B cell (primary cell): ENCODE measurements around the gene HDGF. TPM values are rescaled to one million over a fixed set of nuclear protein-coding genes. Genes with fewer than 3 reads are reported as not detected.
A peak's percentile ranks its signal among the peaks of the same experiment; 100 is the strongest.

Experiments
- ATAC-seq: fragments of 200-7000 bp; cut with Tn5 transposase; one replicate; pipeline ENCODE4 v1.10.0; 2021; ENCODE audit warnings: low read depth, mild to moderate bottlenecking, moderate number of reproducible peaks, moderate library complexity
- CTCF ChIA-PET: fragments of 350-600 bp; sonication (Branson Sonifier 250); formaldehyde crosslinking; loops from one replicate; lab custom pipeline; 2021; ENCODE audit warnings: antibody characterized with exemption, inconsistent platforms; lab: Charles Lee
- POLR2A ChIA-PET: fragments of 350-600 bp; sonication (Branson Sonifier 250); formaldehyde crosslinking; loops from one replicate; lab custom pipeline; 2021; ENCODE audit warnings: antibody characterized with exemption; lab: Charles Lee
- DNase-seq: peaks from one replicate; pipeline ENCODE4 v3.0.0; 2013
- H2AFZ ChIP-seq: 2 replicates; pipeline ENCODE4 v1.6.1; 2012; ENCODE audit warnings: mild to moderate bottlenecking, low read depth, low read length; ENCODE audit not compliant: insufficient read depth, poor library complexity, severe bottlenecking
- H3K27ac ChIP-seq, 2 donors: 1 replicate in 1 of 2; 2 replicates in 1 of 2; pipeline ENCODE4 v1.5.1; 2012 to 2013; ENCODE audit warnings: low read length in 2 of 2, mild to moderate bottlenecking in 2 of 2, moderate library complexity in 1 of 2
- H3K27me3 ChIP-seq, 4 experiments: fragments of 200-600 bp in 1 of 4; sonication (generic) in 1 of 4; replicated peaks in 1 of 4; 1 replicate in 2 of 4; 2 replicates in 2 of 4; pipeline versions ENCODE4 v1.6.1 to v1.7.0; 2013 to 2016; ENCODE audit warnings: low read length in 3 of 4, mild to moderate bottlenecking in 2 of 4, mixed read lengths in 1 of 4, moderate library complexity in 1 of 4; ENCODE audit not compliant: insufficient read depth in 4 of 4, control insufficient read depth in 3 of 4; ENCODE audit errors: control extremely low read depth in 1 of 4
- H3K36me3 ChIP-seq, 2 experiments: replicated peaks in 1 of 2; 1 replicate in 1 of 2; 2 replicates in 1 of 2; pipeline versions ENCODE4 v1.6.1 to v1.7.1; 2013; ENCODE audit warnings: low read length in 1 of 2; ENCODE audit not compliant: insufficient read depth in 2 of 2, control insufficient read depth in 1 of 2; ENCODE audit errors: control extremely low read depth in 1 of 2, extremely low read depth in 1 of 2
- H3K4me1 ChIP-seq, 2 donors: fragments of 200-600 bp in 1 of 2; sonication (generic) in 1 of 2; 1 replicate in 1 of 2; 2 replicates in 1 of 2; pipeline versions ENCODE4 v1.5.1 to v1.6.1; 2013 to 2017; ENCODE audit warnings: low read length in 2 of 2; ENCODE audit not compliant: control insufficient read depth in 2 of 2, insufficient read depth in 2 of 2
- H3K4me2 ChIP-seq: replicated peaks from 2 replicates; pipeline ENCODE3; 2012; ENCODE audit warnings: mild to moderate bottlenecking, low read depth, low read length; ENCODE audit not compliant: poor library complexity, severe bottlenecking
- H3K4me3 ChIP-seq, 5 experiments: fragments of 200-600 bp in 1 of 5; sonication (generic) in 1 of 5; 1 replicate in 3 of 5; 2 replicates in 2 of 5; pipeline versions ENCODE4 v1.5.1 to v1.7.0; 2011 to 2016; ENCODE audit warnings: low read length in 4 of 5, mild to moderate bottlenecking in 4 of 5, low read depth in 2 of 5, control low read depth in 1 of 5, moderate library complexity in 1 of 5; ENCODE audit not compliant: insufficient read depth in 1 of 5; ENCODE audit errors: control extremely low read depth in 1 of 5, extremely low read depth in 1 of 5
- H3K79me2 ChIP-seq: fragments of 200-600 bp; sonication (generic); one replicate; pipeline ENCODE4 v1.6.0; 2016; ENCODE audit warnings: low read length; ENCODE audit not compliant: control insufficient read depth, insufficient read depth
- H3K9ac ChIP-seq: fragments of 200-600 bp; sonication (generic); 2 replicates; pipeline ENCODE4 v1.6.1; 2017; ENCODE audit warnings: mild to moderate bottlenecking, low read length, moderate library complexity
- H3K9me3 ChIP-seq, 3 donors: one replicate each; pipeline versions ENCODE4 v1.6.1 to v1.7.1; 2013; ENCODE audit warnings: low read length in 2 of 3; ENCODE audit not compliant: control insufficient read depth in 2 of 3, insufficient read depth in 1 of 3; ENCODE audit errors: control extremely low read depth in 1 of 3
- H4K20me1 ChIP-seq: 2 replicates; pipeline ENCODE4 v1.6.0; 2012; ENCODE audit warnings: mild to moderate bottlenecking, low read length; ENCODE audit not compliant: insufficient read depth, control insufficient read depth, poor library complexity, severe bottlenecking
- H3K27ac Mint-ChIP-seq: one replicate; pipeline ENCODE4 v1.8.0; 2021; ENCODE audit warnings: mixed read lengths
- H3K27me3 Mint-ChIP-seq: one replicate; pipeline ENCODE4 v1.8.0; 2021; ENCODE audit warnings: mixed read lengths
- H3K4me1 Mint-ChIP-seq: one replicate; pipeline ENCODE4 v1.8.0; 2021; ENCODE audit warnings: mixed read lengths
- H3K4me3 Mint-ChIP-seq: one replicate; pipeline ENCODE4 v1.8.0; 2021; ENCODE audit warnings: mixed read lengths
- H3K9me3 Mint-ChIP-seq: one replicate; pipeline ENCODE4 v1.8.0; 2022; ENCODE audit warnings: mixed read lengths; ENCODE audit not compliant: insufficient read depth
- CTCF ChIP-seq: fragments of 200-600 bp; IDR thresholded peaks from one replicate; pipeline ENCODE4 v1.8.0; 2022; ENCODE audit warnings: antibody characterized with exemption, mild to moderate bottlenecking
- EZH2 ChIP-seq: IDR thresholded peaks from 2 replicates; pipeline ENCODE4 v1.6.1; 2012; ENCODE audit warnings: borderline replicate concordance, low read depth, mild to moderate bottlenecking, moderate library complexity, low read length; ENCODE audit not compliant: insufficient read depth, poor library complexity, severe bottlenecking
- WGBS: methylation state at CpG from one replicate; pipeline ENCODE4 v1.1.5; 2013; ENCODE audit warnings: missing lambda C conversion rate; ENCODE audit not compliant: insufficient coverage; 5-methylcytosine and 5-hydroxymethylcytosine counted together
- intact Hi-C: fragments of 100-400 bp; cut with micrococcal nuclease; formaldehyde crosslinking; loops from one replicate; pipeline ENCODE4 v1.10.0; 2022
- polyA plus RNA-seq: library from polyadenylated mRNA; depleted of rRNA; stranded (reverse); fragments of >200 nt; gene quantifications from 2 replicates; pipeline ENCODE4 v1.2.3, GENCODE V29; 2012
- total RNA-seq, 2 donors: library from RNA; stranded (reverse); fragments of 120-200 nt in 1 of 2; gene quantifications; 1 replicate in 1 of 2; 2 replicates in 1 of 2; pipeline versions ENCODE4 v1.2.3 to v1.2.4, GENCODE V29; 2013 to 2022

HDGF gene
- total and polyA plus RNA-seq, 2 donors (not counting 1 experiment from before 2014, with no cell fraction given): 40.3 to 89.9 TPM

GRCh38 chr1:156744786-156745419, 6.6 kb downstream of the HDGF start:
- no peak overlapping the region for H3K27ac ChIP-seq
- WGBS: 87% methylated on average over 9 of the region's 14 CpGs
- peak overlapping the region; percentile 46 for H3K27ac Mint-ChIP-seq

More at GRCh38 chr1:156744786-156745419, 6.6 kb downstream of the HDGF start:
- intact Hi-C loops: no loop called here
- Histone ChIP-seq H3K4me1 (peaks cover 48 to 57% of the 10 kb centered on the region in 2 donors), H3K4me2 (no peak overlapping the region), H3K79me2 (peaks cover 41% of the 10 kb centered on the region), H3K4me3 (no peak overlapping the region), H3K9ac (no peak overlapping the region), H4K20me1 (peaks cover 12% of the 10 kb centered on the region), H3K9me3 (no peaks in the 10 kb centered on the region), H3K36me3 (peaks cover 0 to 24% of the 10 kb centered on the region in 2 experiments), H2AFZ (no peak overlapping the region), H3K27me3 (no peaks in the 10 kb centered on the region)
- no peaks in the 10 kb centered on the region for H3K27me3 Mint-ChIP-seq
- POLR2A ChIA-PET: no interaction called here
- no peak overlapping the region for H3K4me3 Mint-ChIP-seq
- CTCF ChIA-PET: interaction anchor here (0.7 to 5.1 kb wide), 2 partner anchors 14 to 19 kb away, joined by 3 to 43 read pairs; no protein-coding TSS in a partner anchor
- no peak for ATAC-seq
- H3K9me3 Mint-ChIP-seq: peaks cover 2% of the 10 kb centered on the region
- TF ChIP-seq CTCF (no peak), EZH2 (no peak)
- peaks cover 64% of the 10 kb centered on the region for H3K4me1 Mint-ChIP-seq
- DNase-seq: no peak
